ENCODE data around the gene SMARCD1. TPM values are rescaled to one million over a fixed set of nuclear protein-coding genes. Genes with fewer than 3 reads are reported as not detected.

SMARCD1 gene
- total RNA-seq, 1 donor from 2014 or later = 152 TPM

- peaks cover 28% of the 10 kb centered on the region for H3K9me3 Mint-ChIP-seq (ENCODE audit: unreplicated experiment)
- no peak for DNase-seq
- H3K4me1 Mint-ChIP-seq (ENCODE audit: low read depth, unreplicated experiment) = peaks cover 62% of the 10 kb centered on the region
- peak overlapping the region; percentile 82 for H3K4me3 Mint-ChIP-seq (ENCODE audit: unreplicated experiment)
- H3K27ac Mint-ChIP-seq (ENCODE audit: unreplicated experiment) = peak overlapping the region; percentile 64
- TF ChIP-seq, protein P1, sequence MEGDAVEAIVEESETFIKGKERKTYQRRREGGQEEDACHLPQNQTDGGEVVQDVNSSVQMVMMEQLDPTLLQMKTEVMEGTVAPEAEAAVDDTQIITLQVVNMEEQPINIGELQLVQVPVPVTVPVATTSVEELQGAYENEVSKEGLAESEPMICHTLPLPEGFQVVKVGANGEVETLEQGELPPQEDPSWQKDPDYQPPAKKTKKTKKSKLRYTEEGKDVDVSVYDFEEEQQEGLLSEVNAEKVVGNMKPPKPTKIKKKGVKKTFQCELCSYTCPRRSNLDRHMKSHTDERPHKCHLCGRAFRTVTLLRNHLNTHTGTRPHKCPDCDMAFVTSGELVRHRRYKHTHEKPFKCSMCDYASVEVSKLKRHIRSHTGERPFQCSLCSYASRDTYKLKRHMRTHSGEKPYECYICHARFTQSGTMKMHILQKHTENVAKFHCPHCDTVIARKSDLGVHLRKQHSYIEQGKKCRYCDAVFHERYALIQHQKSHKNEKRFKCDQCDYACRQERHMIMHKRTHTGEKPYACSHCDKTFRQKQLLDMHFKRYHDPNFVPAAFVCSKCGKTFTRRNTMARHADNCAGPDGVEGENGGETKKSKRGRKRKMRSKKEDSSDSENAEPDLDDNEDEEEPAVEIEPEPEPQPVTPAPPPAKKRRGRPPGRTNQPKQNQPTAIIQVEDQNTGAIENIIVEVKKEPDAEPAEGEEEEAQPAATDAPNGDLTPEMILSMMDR (IDR thresholded peaks at IDR 0.05; ENCODE audit: partially characterized antibody, unreplicated experiment) = no peak
- H3K27me3 Mint-ChIP-seq (ENCODE audit: unreplicated experiment) = peaks cover 21% of the 10 kb centered on the region
- peaks cover 26% of the 10 kb centered on the region for H3K36me3 Mint-ChIP-seq (ENCODE audit: unreplicated experiment)
Measured at GRCh38 chr12:50059440-50060119, 25.6 kb upstream of the SMARCD1 start.

GRCh38 chr12:50060120-50060468 lies 25.0 kb upstream of the SMARCD1 start:
- H3K27ac Mint-ChIP-seq (ENCODE audit: unreplicated experiment) = peak overlapping the region; percentile 64
- peaks cover 28% of the 10 kb centered on the region for H3K9me3 Mint-ChIP-seq (ENCODE audit: unreplicated experiment)
- peaks cover 21% of the 10 kb centered on the region for H3K27me3 Mint-ChIP-seq (ENCODE audit: unreplicated experiment)
- TF ChIP-seq, protein P1 (IDR thresholded peaks at IDR 0.05; ENCODE audit: partially characterized antibody, unreplicated experiment) = no peak
- peaks cover 63% of the 10 kb centered on the region for H3K4me1 Mint-ChIP-seq (ENCODE audit: low read depth, unreplicated experiment)
- H3K36me3 Mint-ChIP-seq (ENCODE audit: unreplicated experiment) = peaks cover 26% of the 10 kb centered on the region
- DNase-seq = no peak
- peak overlapping the region; percentile 82 for H3K4me3 Mint-ChIP-seq (ENCODE audit: unreplicated experiment)

DNA sequence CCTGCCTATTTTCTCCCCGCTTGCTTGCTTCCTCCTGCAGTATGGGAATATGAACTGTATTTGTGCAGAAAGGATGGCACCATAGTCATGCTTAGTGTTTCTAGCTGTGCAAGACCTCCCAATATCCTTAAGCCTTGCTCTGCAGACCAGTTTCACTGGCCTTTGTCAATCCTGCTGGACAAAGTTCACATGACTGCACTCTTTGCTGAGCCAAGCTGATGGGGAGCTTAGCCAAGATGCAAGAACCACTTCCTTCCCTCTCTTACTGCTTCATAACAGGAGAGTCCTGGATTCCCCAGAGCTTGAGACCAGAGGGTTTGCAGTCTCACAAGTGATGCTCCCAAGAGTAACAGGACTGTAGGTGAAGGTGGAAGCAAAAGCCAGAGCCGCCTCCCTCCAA lies 24.0 kb upstream of the SMARCD1 start:
- Mint-ChIP-seq H3K27ac (ENCODE audit: unreplicated experiment) (peak overlapping the region; percentile 45), H3K9me3 (ENCODE audit: unreplicated experiment) (peaks cover 25% of the 10 kb centered on the region), H3K4me1 (ENCODE audit: low read depth, unreplicated experiment) (peaks cover 56% of the 10 kb centered on the region), H3K27me3 (ENCODE audit: unreplicated experiment) (peaks cover 21% of the 10 kb centered on the region), H3K4me3 (ENCODE audit: unreplicated experiment) (peak overlapping the region; percentile 82), H3K36me3 (ENCODE audit: unreplicated experiment) (peaks cover 26% of the 10 kb centered on the region)
- DNase-seq = no peak
- TF ChIP-seq, protein P1 (IDR thresholded peaks at IDR 0.05; ENCODE audit: partially characterized antibody, unreplicated experiment) = no peak

- Mint-ChIP-seq H3K4me1 (ENCODE audit: low read depth, unreplicated experiment) (peaks cover 47% of the 10 kb centered on the region), H3K9me3 (ENCODE audit: unreplicated experiment) (peaks cover 17% of the 10 kb centered on the region), H3K36me3 (ENCODE audit: unreplicated experiment) (peaks cover 22% of the 10 kb centered on the region), H3K27me3 (ENCODE audit: unreplicated experiment) (peaks cover 14% of the 10 kb centered on the region), H3K4me3 (ENCODE audit: unreplicated experiment) (peak overlapping the region; percentile 82), H3K27ac (ENCODE audit: unreplicated experiment) (peak overlapping the region; percentile 60)
- DNase-seq = no peak
- TF ChIP-seq, protein P1 (IDR thresholded peaks at IDR 0.05; ENCODE audit: partially characterized antibody, unreplicated experiment) = no peak
Measured at GRCh38 chr12:50061946-50062686, 23.0 kb upstream of the SMARCD1 start.

Data from glutamatergic neuron (in vitro differentiated cells).